ENCODE data around the gene CEBPE.

Gene CEBPE

DNA sequence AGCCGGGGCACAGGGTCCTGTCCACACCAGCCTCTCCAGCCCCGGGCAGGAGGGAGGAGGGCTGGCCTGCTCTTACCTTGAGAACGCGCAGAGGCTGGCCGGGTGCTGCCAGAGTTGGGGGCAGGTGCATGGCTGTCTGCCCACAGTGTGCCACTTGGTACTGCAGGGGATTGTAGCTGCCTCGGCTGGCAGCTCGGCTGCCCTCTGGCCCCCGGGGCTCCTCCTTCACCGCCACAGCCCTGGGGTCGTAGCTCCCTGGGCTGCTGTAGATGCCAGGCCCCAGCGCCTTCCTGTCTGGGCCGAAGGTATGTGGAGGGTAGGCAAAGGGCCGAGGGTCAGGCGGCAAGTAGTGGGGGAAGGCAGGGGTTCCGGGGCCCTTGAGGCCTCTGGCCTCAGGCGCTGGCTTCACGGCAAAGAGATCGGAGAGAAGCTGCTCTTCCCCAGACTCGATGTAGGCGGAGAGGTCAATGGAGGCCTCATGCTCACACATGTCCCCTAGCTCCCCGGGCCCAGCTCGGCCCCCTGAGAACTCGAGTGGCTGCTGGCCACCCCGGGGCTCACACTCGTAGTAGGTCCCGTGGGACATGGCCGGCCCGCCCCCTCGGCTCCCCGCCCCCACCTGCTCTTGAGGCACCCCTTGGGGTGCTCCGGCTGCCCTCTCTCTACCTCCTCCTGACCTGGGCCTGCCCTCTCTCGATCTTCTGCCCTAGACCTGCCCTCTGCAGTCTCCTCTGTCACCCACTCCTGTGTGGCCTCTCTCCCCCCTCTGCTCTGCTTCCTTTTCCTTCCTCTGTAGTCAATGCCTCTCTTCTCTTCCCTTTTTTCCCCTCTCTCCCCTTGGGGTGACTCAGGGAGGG lies at the start of gene CEBPE:
CEBPE (minus strand) TSS at position 750 of the 857 bp plus-strand sequence; CDS start at position 586, 164 bp downstream.
- DNase-seq (ENCODE audit: low read depth): no peak

DNA sequence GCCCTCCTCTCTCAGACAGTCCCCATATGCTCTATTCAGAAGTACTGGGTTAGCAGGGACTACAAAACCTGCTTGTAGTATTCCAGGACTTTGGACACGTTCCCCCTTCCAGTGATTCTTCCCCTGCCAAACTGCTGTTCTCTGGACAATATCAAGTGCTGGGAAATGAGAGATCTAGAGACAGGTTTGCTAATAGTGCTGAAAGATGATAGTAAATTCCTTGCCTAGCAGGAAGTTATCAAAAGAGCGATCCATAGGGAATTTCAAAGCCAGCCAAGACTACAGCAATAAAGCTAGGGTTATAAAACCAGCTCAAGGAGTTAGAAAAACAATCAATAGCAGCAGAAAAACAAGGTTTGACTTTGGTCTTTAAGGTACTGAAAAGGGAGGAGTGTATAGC lies 49.2 kb upstream of the CEBPE start:
- DNase-seq (ENCODE audit: low read depth): no peak

DNA sequence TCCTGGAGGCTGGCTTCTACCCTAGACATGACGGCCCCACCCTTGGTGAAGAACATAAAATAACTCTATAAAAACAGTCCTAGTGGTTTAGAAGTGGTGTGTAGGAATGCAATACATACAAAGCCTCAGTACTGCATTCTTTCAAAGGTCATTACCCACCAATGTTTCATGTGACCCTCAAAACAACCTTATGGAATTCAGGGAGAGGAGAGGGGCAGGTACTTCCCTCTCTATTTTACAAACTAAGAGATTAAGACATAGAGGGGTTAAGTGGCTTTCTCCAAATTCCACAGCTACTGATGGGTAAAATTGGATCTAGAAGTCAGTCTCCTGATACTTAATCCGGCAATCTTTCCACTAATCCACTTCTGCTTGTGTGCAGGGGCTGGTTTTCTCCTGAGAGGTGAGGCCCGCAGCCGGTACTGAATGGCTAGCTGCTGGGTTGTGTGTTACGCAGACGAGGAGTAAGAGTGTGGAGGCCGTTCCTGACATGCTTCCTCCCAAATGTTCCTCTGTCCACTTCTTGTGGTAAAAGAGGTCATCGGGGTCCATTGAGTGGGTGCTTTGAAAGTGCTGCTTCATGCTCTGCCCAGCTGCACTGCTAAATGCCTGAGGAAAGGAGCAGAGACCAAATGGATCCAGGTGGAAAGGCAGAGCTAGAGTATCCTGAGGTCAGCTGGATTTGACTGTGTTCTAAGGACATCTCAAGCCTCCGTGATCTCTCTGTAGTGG lies 48.2 kb upstream of the CEBPE start:
- DNase-seq (ENCODE audit: low read depth): no peak

DNA sequence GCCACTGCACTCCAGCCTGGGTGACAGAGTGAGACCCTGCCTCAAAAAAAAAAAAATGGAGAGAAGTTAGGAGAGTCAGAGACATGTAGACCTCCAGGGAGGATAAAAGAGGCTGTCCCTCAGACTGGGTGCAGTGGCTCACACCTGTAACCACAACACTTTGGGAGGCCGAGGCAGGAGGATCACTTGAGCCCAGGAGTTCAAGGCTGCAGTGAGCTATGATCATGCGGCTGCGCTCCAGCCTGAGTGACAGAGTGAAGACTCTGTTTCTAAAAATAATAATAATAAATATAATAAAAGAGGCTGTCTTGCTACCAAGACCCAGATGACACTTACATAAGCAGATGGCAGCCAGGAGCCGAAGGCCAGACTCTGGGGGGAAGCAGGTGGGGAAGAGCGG lies 45.9 kb upstream of the CEBPE start:
- no peak for DNase-seq (ENCODE audit: low read depth)

DNA sequence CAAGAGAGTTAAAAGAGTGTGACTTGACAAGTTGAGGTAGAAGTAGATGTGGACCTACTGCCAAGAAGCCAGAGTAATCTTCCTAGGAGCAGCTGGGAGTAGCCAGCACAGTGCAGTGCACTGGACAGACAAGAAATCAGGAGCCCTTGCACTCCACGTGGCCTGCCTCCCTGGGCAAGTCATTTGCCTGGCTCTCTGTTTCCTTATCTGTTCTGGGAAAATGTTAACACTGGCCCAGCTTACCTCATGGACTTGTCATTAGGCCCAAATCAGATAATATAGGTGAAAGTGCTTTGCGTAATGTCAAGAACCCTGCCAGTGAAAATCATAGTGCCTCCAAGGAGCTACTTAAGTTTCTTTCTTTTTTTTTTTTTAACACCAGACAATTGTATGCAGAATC lies 45.2 kb upstream of the CEBPE start:
- DNase-seq (ENCODE audit: low read depth): no peak

DNA sequence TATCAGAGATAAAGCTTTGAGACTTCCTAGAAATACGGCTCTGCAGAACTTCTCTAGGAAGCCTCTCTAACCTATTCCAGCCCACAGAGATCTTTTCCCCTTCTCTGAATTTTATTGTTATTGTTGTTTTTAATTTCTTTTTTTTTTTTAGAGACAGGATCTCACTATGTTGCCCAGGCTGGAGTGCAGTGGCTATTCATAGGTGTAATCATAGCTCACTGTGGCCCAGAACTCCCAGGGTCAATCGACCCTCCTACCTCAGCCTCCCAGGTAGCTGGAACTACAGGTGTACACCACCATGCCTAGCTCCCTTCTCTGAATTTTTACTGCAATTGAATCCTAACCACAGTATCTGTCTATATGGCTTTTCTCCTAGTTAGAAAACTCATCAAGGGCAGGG lies 44.8 kb upstream of the CEBPE start:
- DNase-seq (ENCODE audit: low read depth): no peak

DNA sequence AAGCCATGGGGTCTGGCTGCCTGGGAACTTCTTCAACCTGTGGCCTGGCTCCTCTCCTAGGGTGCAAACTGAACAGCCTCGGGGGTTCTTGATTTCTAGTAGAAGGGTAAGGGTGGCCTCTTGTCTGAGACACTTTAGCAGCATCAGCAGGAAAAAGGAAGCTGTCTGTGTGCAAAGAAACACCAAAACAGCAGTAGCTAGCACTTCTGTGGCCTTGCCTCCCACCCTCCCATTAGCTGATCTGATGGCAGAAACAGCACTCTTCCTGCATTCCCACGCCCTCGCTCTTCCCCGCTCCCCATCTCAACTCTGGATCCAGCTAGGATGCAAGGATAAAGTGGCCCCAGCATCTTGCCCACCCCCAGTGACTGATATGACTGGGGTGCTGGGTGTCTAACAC lies 43.7 kb upstream of the CEBPE start:
- DNase-seq (ENCODE audit: low read depth): no peak

DNA sequence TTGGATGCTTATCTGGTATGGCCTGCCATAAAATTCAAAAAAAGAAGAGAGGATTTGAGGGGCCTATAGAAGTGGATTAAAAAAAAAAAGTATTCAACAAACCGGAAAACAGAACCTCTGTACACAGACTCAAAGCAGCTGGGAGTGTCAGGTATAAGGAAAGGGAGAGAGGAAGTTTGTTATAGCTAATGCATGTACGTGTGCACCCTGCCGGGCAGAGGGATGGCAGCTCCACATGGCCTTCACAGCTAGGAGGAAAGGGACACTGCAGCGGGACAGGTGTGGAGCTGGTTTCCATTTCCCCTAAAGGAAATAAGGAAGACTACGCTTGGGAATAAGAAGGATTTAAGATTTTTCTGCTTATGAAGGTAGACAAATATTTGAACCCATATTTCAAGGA lies 43.0 kb upstream of the CEBPE start:
- DNase-seq (ENCODE audit: low read depth): no peak

DNA sequence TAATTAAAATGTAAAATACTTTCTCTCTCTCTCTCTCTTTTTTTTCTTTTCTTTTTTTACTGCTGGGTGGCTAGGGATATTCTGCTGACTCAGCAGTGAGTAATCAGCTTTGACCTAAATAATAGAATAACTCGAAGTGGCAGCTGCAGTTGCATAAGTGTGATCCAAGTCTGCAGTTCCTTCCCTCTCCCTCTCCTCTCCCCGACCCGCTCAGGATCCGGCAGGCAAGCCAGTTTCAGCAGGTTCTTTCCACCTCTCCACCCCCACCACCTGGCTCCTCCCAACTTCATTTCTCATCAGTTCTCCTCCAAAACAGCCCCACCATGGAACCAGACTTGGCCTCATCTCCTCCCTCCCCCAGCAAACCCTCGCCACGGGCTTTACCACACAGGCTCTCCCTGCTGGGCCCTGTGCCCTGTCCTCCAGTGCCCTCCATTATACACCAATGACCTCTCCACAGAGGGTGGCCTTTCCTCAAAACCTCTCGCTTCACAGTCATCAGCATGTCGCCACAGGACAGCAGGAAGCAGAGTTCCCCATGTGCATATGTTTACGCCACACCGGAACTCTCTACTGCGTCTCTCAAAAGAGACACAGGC lies 42.0 kb upstream of the CEBPE start:
- DNase-seq (ENCODE audit: low read depth): no peak

DNA sequence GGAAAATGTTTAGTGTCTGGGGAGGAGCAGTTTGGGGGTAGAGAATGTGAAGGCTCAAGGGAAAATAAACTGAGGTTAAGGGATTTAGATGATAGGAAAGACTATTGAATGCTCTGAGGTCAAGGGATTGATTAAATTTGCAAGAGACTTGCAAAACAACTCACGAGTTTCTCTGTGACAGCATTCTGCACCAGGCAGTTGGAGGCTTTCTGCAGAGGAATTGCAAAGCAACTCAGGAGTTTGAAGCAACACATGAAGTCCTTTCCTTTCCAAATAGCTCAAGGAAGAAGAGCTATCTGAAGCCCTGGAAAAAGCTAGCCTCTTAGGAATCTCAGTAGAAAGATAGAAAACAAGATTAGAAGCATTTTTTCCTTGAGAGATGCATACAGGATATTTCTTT lies 40.5 kb upstream of the CEBPE start:
- no peak for DNase-seq (ENCODE audit: low read depth)

DNA sequence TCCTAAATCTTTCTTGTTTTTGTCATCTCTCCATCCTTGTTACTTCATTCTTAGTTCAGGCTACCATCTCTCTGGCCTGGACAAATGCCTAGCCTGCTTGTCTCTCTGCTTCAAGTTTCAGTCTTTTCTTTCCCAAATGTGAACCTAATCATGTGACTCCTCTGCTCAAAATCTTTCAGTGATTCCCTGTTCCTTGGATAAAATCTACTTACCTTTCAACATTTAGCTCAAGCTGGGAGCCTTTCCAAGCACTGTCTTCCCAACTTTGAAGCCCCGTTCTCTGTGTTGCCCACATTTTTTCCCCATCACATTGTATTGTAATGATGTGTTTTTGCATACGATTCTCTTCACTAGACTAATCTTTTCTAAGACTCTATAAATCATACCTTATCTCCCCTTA lies 39.7 kb upstream of the CEBPE start:
- DNase-seq (ENCODE audit: low read depth): no peak

DNA sequence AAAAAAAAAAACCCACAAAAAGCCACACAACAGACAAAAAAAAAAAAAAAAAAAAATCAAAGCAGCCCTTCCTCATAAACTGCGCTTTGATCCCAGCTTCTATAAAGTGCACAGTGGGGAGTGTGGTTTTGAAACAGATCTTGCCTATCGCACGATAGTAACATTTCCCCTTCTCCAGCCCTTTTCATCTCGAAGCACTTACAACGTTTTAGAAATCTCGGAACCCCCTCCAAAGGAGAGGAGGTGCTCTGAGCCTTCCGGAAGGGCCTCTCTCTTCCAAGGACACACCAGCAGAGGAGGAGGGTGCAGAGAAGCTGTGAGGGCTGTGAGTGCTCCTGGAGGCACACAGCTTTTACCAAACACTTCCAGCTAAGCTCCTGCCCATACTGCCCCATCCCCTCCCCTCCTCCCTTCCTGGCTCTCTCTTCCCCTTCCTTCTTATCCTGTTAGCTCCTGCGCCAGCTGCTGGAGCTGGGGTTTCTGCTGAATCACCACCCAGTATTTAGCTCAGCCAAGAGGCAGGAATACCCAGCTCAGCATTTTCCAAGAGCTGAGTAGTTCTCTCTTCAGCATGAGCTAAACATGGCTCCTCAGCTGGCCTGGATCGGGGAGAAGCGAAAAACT lies 36.0 kb upstream of the CEBPE start:
- no peak for DNase-seq (ENCODE audit: low read depth)

DNA sequence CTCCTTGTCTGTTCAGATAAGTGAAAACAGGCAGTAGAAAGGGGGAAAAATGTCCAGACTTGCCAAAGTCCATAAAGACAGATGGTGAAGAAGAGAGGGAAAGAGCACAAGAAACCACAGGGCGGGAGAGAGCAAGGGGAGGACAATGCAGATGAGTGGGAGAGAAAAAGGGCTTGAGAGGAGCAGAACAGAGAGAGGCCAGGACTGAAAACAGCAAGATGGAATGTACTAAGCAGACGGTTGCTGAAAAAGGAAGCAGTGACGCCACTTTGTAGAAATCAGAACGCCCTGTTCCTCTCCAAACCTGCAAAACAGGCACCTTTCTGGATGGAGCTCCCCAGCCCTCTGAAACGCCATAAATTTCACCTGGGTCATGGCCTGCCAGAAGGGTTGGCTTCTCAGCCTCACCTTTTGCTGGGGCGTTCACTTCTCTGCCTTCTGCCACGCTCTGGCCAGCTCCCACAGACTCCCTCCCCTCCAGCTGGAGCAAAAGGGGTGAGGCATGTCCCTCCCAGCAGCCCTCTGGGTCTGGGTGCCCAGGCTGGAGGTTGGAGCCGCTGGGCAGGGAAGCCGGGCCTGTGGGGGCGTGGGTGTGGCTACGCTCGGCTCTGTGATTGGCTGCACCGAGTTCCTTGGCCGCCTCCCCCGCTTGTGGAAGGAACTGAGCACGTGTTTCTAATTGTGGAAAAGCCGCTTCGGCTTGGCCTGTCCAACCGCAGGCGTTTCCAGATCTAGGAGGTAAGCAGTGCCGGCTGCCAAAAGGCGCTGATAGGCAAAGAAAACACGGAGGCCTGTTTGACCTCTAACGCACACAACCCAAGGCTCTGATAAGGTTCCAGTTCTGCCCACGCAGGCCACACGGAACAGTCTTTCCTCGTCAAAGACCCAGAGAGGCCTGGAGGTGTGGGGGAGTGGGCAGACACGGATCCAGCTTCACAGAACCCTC lies 35.1 kb upstream of the CEBPE start:
- DNase-seq (ENCODE audit: low read depth): no peak

DNA sequence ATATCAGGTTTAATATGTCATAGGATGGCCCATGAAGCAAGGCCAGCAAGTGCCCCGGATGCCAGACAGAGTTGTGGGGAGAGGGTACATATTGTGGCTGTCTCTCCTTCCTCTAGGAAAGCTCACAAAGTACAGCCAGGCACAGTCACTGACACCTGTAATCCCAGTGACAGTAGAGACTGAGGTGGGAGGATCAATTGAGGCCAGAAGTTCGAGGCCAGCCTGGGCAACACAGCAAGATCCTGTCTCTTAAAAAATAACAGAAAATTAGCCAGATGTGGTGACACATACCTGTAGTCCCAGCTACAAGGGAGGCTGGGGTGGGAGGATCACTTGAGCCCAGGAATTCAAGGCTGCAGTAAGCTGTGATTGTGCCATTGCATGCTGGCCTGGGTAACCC lies 32.3 kb upstream of the CEBPE start:
- no peak for DNase-seq (ENCODE audit: low read depth)

DNA sequence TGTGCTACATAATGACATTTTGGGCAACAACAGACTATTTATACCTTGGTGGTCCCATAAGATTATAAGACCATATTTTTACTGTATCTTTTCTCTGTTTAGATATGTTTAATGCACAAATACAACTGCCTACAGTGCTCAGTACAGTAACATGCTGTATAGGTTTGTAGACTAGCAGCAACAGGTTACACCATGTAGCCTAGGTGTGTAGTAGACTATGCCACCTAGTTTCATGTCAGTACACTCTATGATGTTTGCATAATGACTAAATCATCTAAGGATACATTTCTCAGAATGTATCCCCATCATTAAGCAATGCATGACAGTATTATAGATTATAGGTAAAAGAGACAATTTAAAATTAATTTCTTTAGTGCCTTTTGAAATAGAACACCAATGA lies 30.7 kb upstream of the CEBPE start:
- DNase-seq (ENCODE audit: low read depth): no peak

DNA sequence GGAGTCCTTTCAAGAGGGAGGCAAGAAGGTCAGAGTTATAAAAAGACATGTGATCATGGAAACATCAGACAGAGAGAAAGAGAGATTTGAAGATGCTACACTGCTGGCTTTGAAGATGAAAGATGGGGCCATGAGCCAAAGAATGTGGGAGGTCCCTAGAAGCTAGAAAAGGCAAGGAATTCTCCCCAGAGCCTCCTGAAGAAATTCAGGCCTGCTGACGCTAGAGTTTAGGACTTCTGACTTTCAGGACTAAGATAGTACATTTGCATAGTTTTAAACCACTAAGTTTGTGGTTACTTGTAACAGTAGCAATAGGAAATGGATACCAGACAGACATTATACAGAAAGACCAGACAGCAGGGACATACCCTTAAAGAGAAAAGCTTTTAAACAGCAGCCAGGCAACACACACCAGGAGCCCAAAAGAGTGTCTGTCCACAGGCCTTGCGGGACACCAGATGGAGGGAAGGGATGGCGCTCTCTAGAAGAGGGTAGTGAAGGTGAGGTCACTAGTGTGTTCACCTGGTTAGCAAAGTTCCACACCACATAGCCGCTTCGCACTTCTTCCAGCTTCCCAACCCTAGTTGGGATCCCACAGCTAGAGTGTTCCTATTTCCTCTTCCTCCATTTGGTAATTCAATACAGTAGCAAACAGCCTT lies 29.7 kb upstream of the CEBPE start:
- no peak for DNase-seq (ENCODE audit: low read depth)

DNA sequence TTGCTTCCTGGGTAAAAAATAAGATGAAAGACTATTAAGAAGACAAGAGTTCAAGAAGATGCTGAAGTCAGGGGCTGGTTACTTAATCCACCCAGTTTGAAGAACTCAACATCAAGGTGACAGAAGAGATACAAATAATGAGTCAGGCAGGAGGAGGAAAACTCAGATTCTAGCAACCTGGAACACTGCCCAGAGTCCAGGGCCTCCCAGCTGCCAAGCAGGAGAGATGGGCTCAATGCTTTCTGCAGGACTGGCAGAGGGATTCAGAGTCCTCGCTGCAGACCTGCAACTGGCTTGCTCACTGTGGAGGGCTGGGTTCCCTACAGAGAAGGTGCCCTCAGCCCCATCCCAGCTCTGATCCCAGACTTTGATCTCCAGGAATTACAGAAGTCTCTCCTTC lies 28.6 kb upstream of the CEBPE start:
- no peak for DNase-seq (ENCODE audit: low read depth)

DNA sequence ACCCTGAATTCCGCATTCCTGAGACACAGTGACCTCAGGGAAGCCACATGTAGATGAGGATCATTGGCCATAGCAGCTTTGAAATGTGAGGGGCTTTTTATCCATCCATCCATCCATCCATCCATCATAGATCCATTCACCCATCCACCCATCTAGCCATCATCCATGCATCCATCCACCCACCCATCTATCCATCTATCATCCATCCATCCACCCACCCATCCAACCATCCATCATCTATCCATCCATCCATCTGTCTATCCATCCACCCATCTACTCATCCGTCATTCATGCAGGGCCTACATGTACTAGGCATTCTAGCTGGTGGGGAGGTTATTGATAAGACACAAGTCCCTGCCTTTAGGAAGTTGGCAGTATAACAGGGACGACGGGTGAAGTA lies 27.9 kb upstream of the CEBPE start:
- DNase-seq (ENCODE audit: low read depth): no peak

DNA sequence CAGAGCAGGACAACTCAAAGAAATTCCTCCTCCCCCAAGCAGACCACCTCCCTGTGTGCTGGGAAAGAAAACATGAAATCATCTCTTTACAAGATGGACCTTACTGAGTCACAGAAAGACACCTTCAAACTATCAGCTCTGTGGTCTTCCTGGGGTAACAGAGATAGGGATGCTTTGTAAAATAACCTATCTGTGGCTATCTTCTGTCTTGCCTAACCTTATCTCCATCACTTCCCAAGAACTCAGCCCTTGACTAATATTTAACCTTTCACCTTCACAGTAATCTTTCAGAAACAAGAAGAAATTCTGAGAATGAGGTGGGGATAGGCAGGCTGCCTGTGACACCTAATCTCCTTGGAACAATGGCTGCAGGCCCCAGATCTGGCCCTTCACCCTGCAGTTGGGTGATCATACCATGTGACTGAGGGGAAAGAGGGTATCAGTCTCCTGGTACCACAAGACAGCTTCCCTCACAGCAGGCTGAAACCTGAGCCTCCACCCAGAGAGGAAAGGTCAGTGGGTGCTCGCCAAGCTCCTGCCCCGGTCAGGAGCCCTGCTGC lies 27.4 kb upstream of the CEBPE start:
- no peak for DNase-seq (ENCODE audit: low read depth)

DNA sequence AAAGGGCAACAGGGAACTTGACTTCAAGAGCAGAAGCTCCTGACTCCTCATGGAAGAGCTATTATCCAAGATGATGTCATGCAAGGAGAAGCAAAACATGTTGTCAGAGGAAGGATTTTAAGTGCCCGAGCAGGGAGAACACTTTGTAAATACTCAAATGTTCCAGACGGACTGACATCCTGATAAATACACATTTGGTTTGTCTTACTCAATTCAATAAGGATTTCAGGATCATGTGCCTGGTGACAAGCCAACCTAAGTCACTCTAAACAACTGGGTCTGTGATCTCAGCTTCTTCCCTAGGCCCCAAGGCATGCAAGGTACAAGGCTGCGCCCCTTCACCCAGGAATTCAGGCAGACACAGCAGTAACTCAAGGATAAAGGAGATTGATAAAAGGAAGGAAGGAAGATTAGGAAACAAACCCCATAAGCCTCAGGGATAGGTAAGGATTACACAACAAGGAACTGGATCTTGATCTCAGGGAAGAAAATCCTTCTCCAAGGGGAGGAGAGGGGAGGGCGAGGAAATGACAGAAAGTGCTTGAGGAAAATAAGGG lies 26.8 kb upstream of the CEBPE start:
- DNase-seq (ENCODE audit: low read depth): no peak
